ENCODE data around the gene VEPH1. TPM values are rescaled to one million over a fixed set of nuclear protein-coding genes. Genes with fewer than 3 reads are reported as not detected.
A peak's percentile ranks its signal among the peaks of the same experiment; 100 is the strongest.

The VEPH1 gene
- total and polyA plus RNA-seq, 2 donors from 2014 or later = 17.8 to 29.2 TPM

DNA sequence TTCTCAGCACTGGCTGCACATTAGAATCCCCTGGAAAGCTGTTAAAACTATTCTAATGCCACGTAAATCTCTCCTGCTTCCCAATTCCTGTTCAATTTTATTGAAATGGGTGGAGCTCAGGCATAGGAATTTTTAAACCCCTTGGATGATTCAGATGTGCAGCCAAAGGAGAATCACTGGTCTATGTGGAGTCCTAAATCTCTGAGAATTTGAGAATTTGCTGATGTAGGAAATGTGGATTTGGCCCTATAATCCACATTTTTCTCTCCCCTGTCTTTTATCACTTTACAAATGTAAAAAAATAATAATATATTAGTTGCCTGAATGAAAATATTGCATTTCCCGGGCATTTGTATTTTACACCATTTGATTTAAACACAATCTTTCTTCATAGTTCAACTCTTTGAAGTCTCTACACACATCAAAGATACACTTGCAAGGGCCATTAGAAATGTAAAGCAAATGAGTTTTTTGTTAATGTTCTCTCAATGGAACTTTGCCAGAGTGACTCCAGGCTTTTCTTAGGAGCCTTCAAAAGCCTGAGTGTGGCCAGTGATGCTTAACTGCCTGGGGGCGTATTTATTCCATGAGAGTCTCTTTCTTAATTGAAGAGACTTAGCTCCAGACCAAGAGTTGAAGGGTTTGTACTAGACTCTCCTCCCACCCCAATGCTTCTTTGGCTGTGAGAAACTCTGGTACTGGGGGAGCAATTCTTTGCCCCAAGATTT, 115.3 kb downstream of the VEPH1 start:
- no peaks in the 10 kb centered on the region for H3K4me1 ChIP-seq (ENCODE audit: control insufficient read depth in 2 of 3, insufficient read depth in 2 of 3, low read depth in 1 of 3, low read length in 3 of 3)
- H3K9me3 ChIP-seq (ENCODE audit: control insufficient read depth in 2 of 3, insufficient read depth in 1 of 3, low read length in 3 of 3) = no peaks in the 10 kb centered on the region
- H3K4me3 ChIP-seq (ENCODE audit: low read length in 3 of 3) = no peak overlapping the region
- TF ChIP-seq, protein P1, sequence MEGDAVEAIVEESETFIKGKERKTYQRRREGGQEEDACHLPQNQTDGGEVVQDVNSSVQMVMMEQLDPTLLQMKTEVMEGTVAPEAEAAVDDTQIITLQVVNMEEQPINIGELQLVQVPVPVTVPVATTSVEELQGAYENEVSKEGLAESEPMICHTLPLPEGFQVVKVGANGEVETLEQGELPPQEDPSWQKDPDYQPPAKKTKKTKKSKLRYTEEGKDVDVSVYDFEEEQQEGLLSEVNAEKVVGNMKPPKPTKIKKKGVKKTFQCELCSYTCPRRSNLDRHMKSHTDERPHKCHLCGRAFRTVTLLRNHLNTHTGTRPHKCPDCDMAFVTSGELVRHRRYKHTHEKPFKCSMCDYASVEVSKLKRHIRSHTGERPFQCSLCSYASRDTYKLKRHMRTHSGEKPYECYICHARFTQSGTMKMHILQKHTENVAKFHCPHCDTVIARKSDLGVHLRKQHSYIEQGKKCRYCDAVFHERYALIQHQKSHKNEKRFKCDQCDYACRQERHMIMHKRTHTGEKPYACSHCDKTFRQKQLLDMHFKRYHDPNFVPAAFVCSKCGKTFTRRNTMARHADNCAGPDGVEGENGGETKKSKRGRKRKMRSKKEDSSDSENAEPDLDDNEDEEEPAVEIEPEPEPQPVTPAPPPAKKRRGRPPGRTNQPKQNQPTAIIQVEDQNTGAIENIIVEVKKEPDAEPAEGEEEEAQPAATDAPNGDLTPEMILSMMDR (IDR thresholded peaks at IDR 0.05; ENCODE audit: borderline replicate concordance, extremely low read depth, insufficient read depth) = no peak
- FAIRE-seq = no peak
- H3K27ac ChIP-seq (ENCODE audit: low read depth in 2 of 2, low read length in 2 of 2) = no peak overlapping the region
- no peaks in the 10 kb centered on the region for H3K27me3 ChIP-seq (ENCODE audit: control insufficient read depth, insufficient read depth, low read length)
- intact Hi-C loops (cut with DNase I) = no loop called here
- DNase-seq = peak in 3 of 5 donors; percentile 39 to 84 (median 82)
- H3K36me3 ChIP-seq (ENCODE audit: control insufficient read depth in 2 of 3, insufficient read depth in 3 of 3, low read length in 3 of 3) = no peaks in the 10 kb centered on the region
- no peak overlapping the region for H3K9ac ChIP-seq (ENCODE audit: low read length in 3 of 3)

DNA sequence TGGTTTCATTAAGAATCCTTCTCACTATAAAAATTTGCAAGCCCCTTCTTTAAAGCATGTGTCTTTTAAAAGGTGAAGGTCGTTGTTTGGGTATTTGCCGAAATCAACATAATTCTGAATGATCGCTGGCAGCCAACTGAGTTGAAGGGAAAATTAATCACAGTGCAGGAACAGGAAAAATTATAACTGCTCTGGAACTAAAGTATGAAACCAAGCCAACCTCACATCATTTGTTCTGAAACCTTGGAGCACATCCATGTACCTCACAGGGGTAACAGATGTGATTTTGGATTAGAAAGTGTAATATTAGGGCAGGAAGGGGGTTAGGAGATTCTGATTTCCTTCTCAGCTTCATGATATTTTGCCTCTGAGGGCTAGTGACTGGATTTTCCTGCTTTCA, 118.7 kb downstream of the VEPH1 start:
- Histone ChIP-seq H3K9me3 (ENCODE audit: control insufficient read depth in 2 of 3, insufficient read depth in 1 of 3, low read length in 3 of 3) (no peaks in the 10 kb centered on the region), H3K4me3 (ENCODE audit: low read length in 3 of 3) (no peak overlapping the region), H3K9ac (ENCODE audit: low read length in 3 of 3) (no peak overlapping the region), H3K27me3 (ENCODE audit: control insufficient read depth, insufficient read depth, low read length) (no peaks in the 10 kb centered on the region), H3K36me3 (ENCODE audit: control insufficient read depth in 2 of 3, insufficient read depth in 3 of 3, low read length in 3 of 3) (no peaks in the 10 kb centered on the region), H3K4me1 (ENCODE audit: control insufficient read depth in 2 of 3, insufficient read depth in 2 of 3, low read depth in 1 of 3, low read length in 3 of 3) (no peaks in the 10 kb centered on the region), H3K27ac (ENCODE audit: low read depth in 2 of 2, low read length in 2 of 2) (no peak overlapping the region)
- FAIRE-seq (no peak), DNase-seq (no peak)
- intact Hi-C loops (cut with DNase I) = no loop called here
- TF ChIP-seq, protein P1 (IDR thresholded peaks at IDR 0.05; ENCODE audit: borderline replicate concordance, extremely low read depth, insufficient read depth) = no peak

DNA sequence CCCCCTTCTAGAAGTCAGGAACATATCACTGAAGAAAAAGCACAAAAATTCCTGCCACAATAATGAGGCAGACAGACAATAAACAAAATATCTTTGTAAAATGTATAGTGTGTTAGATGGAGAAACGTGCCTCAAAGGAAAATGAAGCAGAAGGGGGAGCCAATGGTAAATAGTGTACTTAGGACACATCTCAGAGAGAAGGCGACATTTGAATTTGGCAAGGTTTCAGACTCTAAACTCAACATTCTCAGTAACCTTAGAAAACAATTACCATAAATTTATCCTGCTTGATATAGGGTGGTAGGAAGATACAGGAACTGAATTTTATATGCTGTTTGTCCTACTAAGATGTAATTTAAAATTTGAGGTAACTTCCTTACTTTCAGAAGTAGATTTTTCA, 119.2 kb downstream of the VEPH1 start:
- Histone ChIP-seq H3K9ac (ENCODE audit: low read length in 3 of 3) (no peak overlapping the region), H3K36me3 (ENCODE audit: control insufficient read depth in 2 of 3, insufficient read depth in 3 of 3, low read length in 3 of 3) (no peaks in the 10 kb centered on the region), H3K27ac (ENCODE audit: low read depth in 2 of 2, low read length in 2 of 2) (no peak overlapping the region), H3K4me3 (ENCODE audit: low read length in 3 of 3) (no peak overlapping the region), H3K4me1 (ENCODE audit: control insufficient read depth in 2 of 3, insufficient read depth in 2 of 3, low read depth in 1 of 3, low read length in 3 of 3) (no peaks in the 10 kb centered on the region), H3K27me3 (ENCODE audit: control insufficient read depth, insufficient read depth, low read length) (no peaks in the 10 kb centered on the region), H3K9me3 (ENCODE audit: control insufficient read depth in 2 of 3, insufficient read depth in 1 of 3, low read length in 3 of 3) (no peaks in the 10 kb centered on the region)
- intact Hi-C loops (cut with DNase I) = no loop called here
- DNase-seq = no peak
- FAIRE-seq = no peak
- TF ChIP-seq, protein P1 (IDR thresholded peaks at IDR 0.05; ENCODE audit: borderline replicate concordance, extremely low read depth, insufficient read depth) = no peak

Measured in kidney (tissue), 14 donors.